Measurements from ENCODE around the gene SLC30A9. TPM values are rescaled to one million over a fixed set of nuclear protein-coding genes. Genes with fewer than 3 reads are reported as not detected.

The SLC30A9 gene
- 10 to 100 TPM; 23.5 to 59.4 TPM for total RNA-seq

- no peaks in the 10 kb centered on the region for H3K9me3 Mint-ChIP-seq
- ATAC-seq (peak; percentile 98 to 99), DNase-seq (ENCODE audit: low spot score in 2 of 2) (peak; percentile 86 to 92)
- peak within 1 kb of the TSS; percentile 96 to 98 for H3K27ac Mint-ChIP-seq
- peaks cover 14 to 15% of the 10 kb centered on the region in 2 donors for H3K36me3 Mint-ChIP-seq
Observed at GRCh38 chr4:41990365-41991111, at the start of gene SLC30A9. TSS of gene SLC30A9 (plus strand) at chr4:41990530. CDS start at chr4:41990652, 122 bp downstream.

GRCh38 chr4:41940834-41941233 is 49.5 kb upstream of the SLC30A9 start:
- Mint-ChIP-seq H3K36me3 (peaks cover 6 to 21% of the 10 kb centered on the region in 2 donors), H3K9me3 (no peaks in the 10 kb centered on the region), H3K27ac (no peak overlapping the region)
- no peak for DNase-seq (ENCODE audit: low spot score in 2 of 2)
- no peak for ATAC-seq

GRCh38 chr4:41943506-41943905 is 46.8 kb upstream of the SLC30A9 start:
- Mint-ChIP-seq H3K36me3 (peaks cover 0 to 8% of the 10 kb centered on the region in 2 donors), H3K27ac (no peak overlapping the region), H3K9me3 (no peaks in the 10 kb centered on the region)
- no peak for DNase-seq (ENCODE audit: low spot score in 2 of 2)
- no peak for ATAC-seq

- H3K36me3 Mint-ChIP-seq = peaks cover 0 to 8% of the 10 kb centered on the region in 2 donors
- DNase-seq (ENCODE audit: low spot score in 2 of 2) (no peak), ATAC-seq (no peak)
- H3K9me3 Mint-ChIP-seq = no peaks in the 10 kb centered on the region
- no peak overlapping the region for H3K27ac Mint-ChIP-seq
Observed at GRCh38 chr4:41944089-41944488, 46.2 kb upstream of the SLC30A9 start.

GRCh38 chr4:41949531-41949930 is 40.8 kb upstream of the SLC30A9 start:
- ATAC-seq (no peak), DNase-seq (ENCODE audit: low spot score in 2 of 2) (no peak)
- H3K36me3 Mint-ChIP-seq = peaks cover 12 to 20% of the 10 kb centered on the region in 2 donors
- no peak overlapping the region for H3K27ac Mint-ChIP-seq
- no peaks in the 10 kb centered on the region for H3K9me3 Mint-ChIP-seq

- Mint-ChIP-seq H3K36me3 (peaks cover 0 to 1% of the 10 kb centered on the region in 2 donors), H3K9me3 (no peaks in the 10 kb centered on the region), H3K27ac (no peak overlapping the region)
- ATAC-seq (no peak), DNase-seq (ENCODE audit: low spot score in 2 of 2) (no peak)
Observed at GRCh38 chr4:41957634-41958033, 32.7 kb upstream of the SLC30A9 start.

- ATAC-seq = no peak
Observed at GRCh38 chr4:41963105-41963504, 27.2 kb upstream of the SLC30A9 start.

GRCh38 chr4:41964401-41964800 is 25.9 kb upstream of the SLC30A9 start:
- Mint-ChIP-seq H3K9me3 (no peaks in the 10 kb centered on the region), H3K27ac (no peak overlapping the region), H3K36me3 (peaks cover 9 to 14% of the 10 kb centered on the region in 2 donors)
- ATAC-seq = no peak
- no peak for DNase-seq (ENCODE audit: low spot score in 2 of 2)

More at GRCh38 chr4:41963105-41963504, 27.2 kb upstream of the SLC30A9 start:
- no peak overlapping the region for H3K27ac Mint-ChIP-seq
- H3K36me3 Mint-ChIP-seq = peaks cover 3 to 5% of the 10 kb centered on the region in 2 donors
- DNase-seq (ENCODE audit: low spot score in 2 of 2) = peak in 1 of 2 donors; percentile 13
- no peaks in the 10 kb centered on the region for H3K9me3 Mint-ChIP-seq

GRCh38 chr4:41967392-41967791 is 22.9 kb upstream of the SLC30A9 start:
- no peak overlapping the region for H3K27ac Mint-ChIP-seq
- H3K9me3 Mint-ChIP-seq = peaks cover 4% of the 10 kb centered on the region in 2 donors
- peaks cover 13 to 21% of the 10 kb centered on the region in 2 donors for H3K36me3 Mint-ChIP-seq

GRCh38 chr4:41969671-41970070 is 20.7 kb upstream of the SLC30A9 start:
- Mint-ChIP-seq H3K27ac (no peak overlapping the region), H3K36me3 (peaks cover 14 to 21% of the 10 kb centered on the region in 2 donors), H3K9me3 (peaks cover 4 to 5% of the 10 kb centered on the region in 2 donors)
- DNase-seq (ENCODE audit: low spot score in 2 of 2) (no peak), ATAC-seq (no peak)

More at GRCh38 chr4:41967392-41967791, 22.9 kb upstream of the SLC30A9 start:
- ATAC-seq = no peak
- no peak for DNase-seq (ENCODE audit: low spot score in 2 of 2)

GRCh38 chr4:41975341-41975740 is 15.0 kb upstream of the SLC30A9 start:
- no peak overlapping the region for H3K27ac Mint-ChIP-seq
- peaks cover 4 to 5% of the 10 kb centered on the region in 2 donors for H3K9me3 Mint-ChIP-seq
- ATAC-seq (peak in 1 of 2 donors; percentile 57), DNase-seq (ENCODE audit: low spot score in 2 of 2) (no peak)
- H3K36me3 Mint-ChIP-seq = peaks cover 5 to 7% of the 10 kb centered on the region in 2 donors

- Mint-ChIP-seq H3K36me3 (peaks cover 4 to 5% of the 10 kb centered on the region in 2 donors), H3K9me3 (peaks cover 3 to 5% of the 10 kb centered on the region in 2 donors), H3K27ac (no peak overlapping the region)
- no peak for DNase-seq (ENCODE audit: low spot score in 2 of 2)
- no peak for ATAC-seq
Observed at GRCh38 chr4:41976775-41977516, 13.4 kb upstream of the SLC30A9 start.

GRCh38 chr4:41977709-41978108 is 12.6 kb upstream of the SLC30A9 start:
- Mint-ChIP-seq H3K9me3 (no peaks in the 10 kb centered on the region), H3K36me3 (no peaks in the 10 kb centered on the region), H3K27ac (no peak overlapping the region)
- ATAC-seq = no peak
- no peak for DNase-seq (ENCODE audit: low spot score in 2 of 2)

- no peak for DNase-seq (ENCODE audit: low spot score in 2 of 2)
- Mint-ChIP-seq H3K27ac (no peak within 1 kb of the TSS), H3K36me3 (no peaks in the 10 kb centered on the region), H3K9me3 (no peaks in the 10 kb centered on the region)
- ATAC-seq = no peak
Observed at GRCh38 chr4:41981456-41981855, 8.9 kb upstream of the SLC30A9 start, which contains the start of gene DCAF4L1. TSS of gene DCAF4L1 (plus strand) at chr4:41981756. CDS start at chr4:41981793, 37 bp downstream.

GRCh38 chr4:41982716-41983115 is 7.6 kb upstream of the SLC30A9 start:
- ATAC-seq (no peak), DNase-seq (ENCODE audit: low spot score in 2 of 2) (no peak)
- no peak overlapping the region for H3K27ac Mint-ChIP-seq
- H3K9me3 Mint-ChIP-seq = no peaks in the 10 kb centered on the region
- H3K36me3 Mint-ChIP-seq = no peaks in the 10 kb centered on the region

GRCh38 chr4:41985151-41985550 is 5.2 kb upstream of the SLC30A9 start:
- peaks cover 0 to 6% of the 10 kb centered on the region in 2 donors for H3K36me3 Mint-ChIP-seq
- no peak for DNase-seq (ENCODE audit: low spot score in 2 of 2)
- H3K27ac Mint-ChIP-seq = no peak overlapping the region
- H3K9me3 Mint-ChIP-seq = no peaks in the 10 kb centered on the region
- ATAC-seq = no peak

- Mint-ChIP-seq H3K36me3 (peaks cover 9 to 15% of the 10 kb centered on the region in 2 donors), H3K9me3 (no peaks in the 10 kb centered on the region), H3K27ac (peak overlapping the region; percentile 86 to 98)
- ATAC-seq (peak; percentile 8 to 19), DNase-seq (ENCODE audit: low spot score in 2 of 2) (no peak)
Observed at GRCh38 chr4:41989994-41990364, 351 bp upstream of the SLC30A9 start.
